GM19397 (cell line): Measurements from ENCODE around the gene MEGF8.
"Not testable (repeated sequence)": the region's sequence is repeated elsewhere in the genome, so short reads cannot be mapped to it uniquely, and the experiment has no call there.

Experiments used
- ATAC-seq: cut with Tn5 transposase; IDR thresholded peaks from one replicate; pipeline ENCODE4 v1.9.1; 2021; ENCODE audit warnings: mild to moderate bottlenecking, moderate library complexity; ENCODE audit not compliant: unreplicated experiment

MEGF8 gene

GRCh38 chr19:42330241-42330711 lies 4.8 kb downstream of the MEGF8 start:
- ATAC-seq, result no peak

GRCh38 chr19:42331333-42331732 lies 5.9 kb downstream of the MEGF8 start:
- not testable (repeated sequence) for ATAC-seq

- no peak for ATAC-seq
These were observed 6.6 kb downstream of the MEGF8 start for GRCh38 chr19:42332059-42332458.

GRCh38 chr19:42333018-42333417 lies 7.6 kb downstream of the MEGF8 start:
- no peak for ATAC-seq

GRCh38 chr19:42333975-42334696 lies 8.7 kb downstream of the MEGF8 start:
- ATAC-seq, result no peak

GRCh38 chr19:42334697-42335373 lies 9.4 kb downstream of the MEGF8 start:
- no peak for ATAC-seq

- no peak for ATAC-seq
These were observed 10.0 kb downstream of the MEGF8 start for GRCh38 chr19:42335374-42335936.

- no peak for ATAC-seq
These were observed 10.5 kb downstream of the MEGF8 start for GRCh38 chr19:42335971-42336370.

GRCh38 chr19:42339126-42339860 lies 13.9 kb downstream of the MEGF8 start:
- not testable (repeated sequence) for ATAC-seq

- not testable (repeated sequence) for ATAC-seq
These were observed 14.5 kb downstream of the MEGF8 start for GRCh38 chr19:42339922-42340321.

GRCh38 chr19:42343344-42344110 lies 18.1 kb downstream of the MEGF8 start:
- no peak for ATAC-seq

- no peak for ATAC-seq
These were observed 19.0 kb downstream of the MEGF8 start for GRCh38 chr19:42344336-42344893.

- no peak for ATAC-seq
These were observed 19.9 kb downstream of the MEGF8 start for GRCh38 chr19:42345191-42345812.

- no peak for ATAC-seq
These were observed 22.8 kb downstream of the MEGF8 start for GRCh38 chr19:42348211-42348610.

- no peak for ATAC-seq
These were observed 24.1 kb downstream of the MEGF8 start for GRCh38 chr19:42349378-42350107.

GRCh38 chr19:42350417-42350816 lies 25.0 kb downstream of the MEGF8 start:
- ATAC-seq, result no peak

GRCh38 chr19:42351079-42351735 lies 25.8 kb downstream of the MEGF8 start:
- ATAC-seq, result no peak
